Keratinocyte (primary cell): Measurements from ENCODE around the gene NEUROD2. TPM values are rescaled to one million over a fixed set of nuclear protein-coding genes. Genes with fewer than 3 reads are reported as not detected.
A peak's percentile ranks its signal among the peaks of the same experiment; 100 is the strongest.

Experiments
- DNase-seq: peaks from one replicate; pipeline ENCODE4 v3.0.0-alpha.2; 2011; ENCODE audit warnings: low read depth, missing footprints, low spot score
- FAIRE-seq: peaks from 2 replicates; lab custom pipeline; 2011; peaks lifted over from hg19 to GRCh38; lab: Jason Lieb, UNC
- H2AFZ ChIP-seq: 2 replicates; pipeline ENCODE4 v1.6.0; 2012; ENCODE audit warnings: low read length, control low read depth, inconsistent platforms; ENCODE audit not compliant: control insufficient read depth
- H3K27ac ChIP-seq: 2 replicates; pipeline ENCODE4 v1.5.1; 2011; ENCODE audit warnings: low read length; ENCODE audit not compliant: control insufficient read depth, insufficient read depth
- H3K27me3 ChIP-seq: 3 replicates; pipeline ENCODE4 v1.6.0; 2011; ENCODE audit warnings: low read length; ENCODE audit not compliant: control insufficient read depth, insufficient read depth; ENCODE audit errors: extremely low read depth
- H3K36me3 ChIP-seq, 2 experiments: 2 replicates in 1 of 2; 3 replicates in 1 of 2; pipeline ENCODE4 v1.5.1; 2011; ENCODE audit warnings: low read length in 2 of 2, mild to moderate bottlenecking in 1 of 2; ENCODE audit not compliant: control insufficient read depth in 2 of 2, insufficient read depth in 2 of 2; ENCODE audit errors: extremely low read depth in 1 of 2
- H3K4me1 ChIP-seq: 3 replicates; pipeline ENCODE4 v1.5.1; 2011; ENCODE audit warnings: low read length; ENCODE audit not compliant: control insufficient read depth, insufficient read depth; ENCODE audit errors: extremely low read depth
- H3K4me2 ChIP-seq: 3 replicates; pipeline ENCODE4 v1.6.0; 2011; ENCODE audit warnings: low read depth, low read length; ENCODE audit not compliant: control insufficient read depth, insufficient read depth; ENCODE audit errors: extremely low read depth
- H3K4me3 ChIP-seq, 3 experiments: fragments of 200-600 bp in 1 of 3; sonication (generic) in 1 of 3; 2 replicates in 2 of 3; 3 replicates in 1 of 3; pipeline ENCODE4 v1.5.1; 2011 to 2016; ENCODE audit warnings: low read length in 3 of 3, mild to moderate bottlenecking in 3 of 3, control low read depth in 2 of 3, inconsistent platforms in 1 of 3, low read depth in 1 of 3, mixed read lengths in 1 of 3, mixed run types in 1 of 3, moderate library complexity in 1 of 3; ENCODE audit not compliant: control insufficient read depth in 2 of 3, insufficient read depth in 2 of 3; ENCODE audit errors: extremely low read depth in 1 of 3
- H3K79me2 ChIP-seq: 2 replicates; pipeline ENCODE4 v1.6.0; 2012; ENCODE audit warnings: low read length; ENCODE audit not compliant: control insufficient read depth, insufficient read depth
- H3K9ac ChIP-seq: 3 replicates; pipeline ENCODE4 v1.6.0; 2011; ENCODE audit warnings: low read length; ENCODE audit not compliant: control insufficient read depth, insufficient read depth; ENCODE audit errors: extremely low read depth
- H3K9me1 ChIP-seq: 3 replicates; pipeline ENCODE4 v1.6.0; 2011; ENCODE audit warnings: low read length; ENCODE audit not compliant: control insufficient read depth, insufficient read depth; ENCODE audit errors: extremely low read depth
- H3K9me3 ChIP-seq: 2 replicates; pipeline ENCODE4 v1.5.1; 2012; ENCODE audit warnings: low read depth, low read length; ENCODE audit not compliant: control insufficient read depth
- H4K20me1 ChIP-seq: 3 replicates; pipeline ENCODE4 v1.6.0; 2011; ENCODE audit warnings: low read length; ENCODE audit not compliant: control insufficient read depth, insufficient read depth; ENCODE audit errors: extremely low read depth
- EZH2 ChIP-seq: IDR thresholded peaks from one replicate; pipeline ENCODE4 v1.6.1; 2012; ENCODE audit warnings: inconsistent platforms, mild to moderate bottlenecking, low read length, moderate library complexity
- dilution Hi-C: fragments of 300-500 bp; cut with MboI; formaldehyde crosslinking; loops from one replicate; pipeline ENCODE4 v1.7.0; 2020; ENCODE audit warnings: low sequenced_read_pairs; ENCODE audit not compliant: extremely low pct_ligation_motif_present
- polyA plus RNA-seq, 5 experiments: library from polyadenylated mRNA; depleted of rRNA in 3 of 5; stranded (reverse) in 3 of 5; stranded (forward) in 1 of 5; unstranded in 1 of 5; fragments of >200 nt; gene quantifications; 1 replicate in 1 of 5; 2 replicates in 3 of 5; 3 replicates in 1 of 5; pipeline versions ENCODE4 v1.2.1 to v1.2.3, GENCODE V29; 2011 to 2012; ENCODE audit warnings: missing spikeins in 2 of 5, low read depth in 1 of 5, low replicate concordance in 1 of 5
- TF ChIP-seq, protein P1 (sequence below), 3 experiments: IDR thresholded peaks in 1 of 3; conservative IDR thresholded peaks in 1 of 3; optimal IDR thresholded peaks in 1 of 3; 2 replicates in 2 of 3; 3 replicates in 1 of 3; pipeline versions ENCODE3 to v1.5.1; 2011; ENCODE audit warnings: low read length in 3 of 3, mild to moderate bottlenecking in 3 of 3, moderate library complexity in 2 of 3, control low read depth in 1 of 3, inconsistent platforms in 1 of 3; ENCODE audit not compliant: insufficient read depth in 2 of 3; ENCODE audit errors: extremely low read depth in 1 of 3

Gene NEUROD2
- polyA plus RNA-seq, 1 donor (not counting 4 experiments of a cell fraction or from before 2014, with no cell fraction given): not detected

DNA sequence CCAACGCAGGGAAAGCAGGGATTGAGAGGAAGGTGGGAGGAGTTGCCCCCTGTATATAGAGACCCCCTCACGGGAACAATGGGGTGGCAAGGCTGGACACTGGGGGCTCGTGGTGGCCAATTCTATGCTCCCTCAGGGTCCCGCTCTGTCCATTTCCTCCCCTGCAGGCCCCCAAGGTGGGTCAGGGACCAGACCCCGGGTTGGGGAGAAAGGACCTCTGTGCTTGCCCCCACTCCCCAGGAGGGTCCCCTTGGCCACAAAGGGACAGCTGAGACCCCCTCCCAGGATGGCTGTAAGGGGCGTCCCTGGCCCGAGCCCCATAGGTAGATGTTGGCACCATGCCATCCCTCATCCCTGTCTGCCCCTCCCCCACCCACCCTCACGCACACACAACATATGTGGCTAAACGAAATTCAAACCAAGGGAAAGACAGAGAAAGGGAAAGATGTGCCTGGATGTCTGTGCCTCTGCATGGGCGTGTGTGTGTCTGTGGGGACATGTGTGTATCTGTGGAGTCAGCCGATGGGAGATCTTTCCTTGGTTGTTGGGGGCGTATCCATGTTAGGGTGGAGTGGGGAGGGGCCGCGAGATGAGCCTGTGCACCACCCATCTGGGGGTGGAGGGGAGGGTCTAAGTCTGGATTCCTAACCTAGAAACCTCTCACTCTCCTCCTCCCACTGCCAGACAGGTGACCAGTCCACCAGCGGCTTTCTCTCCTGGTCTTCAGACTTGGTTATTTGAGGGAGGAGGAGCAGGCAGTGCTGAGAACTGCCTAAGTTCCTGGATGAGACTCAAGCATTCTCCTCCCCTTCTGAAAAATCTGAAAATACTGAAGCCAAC, 642 bp upstream of the NEUROD2 start:
- dilution Hi-C loops: no loop called here
- no peaks in the 10 kb centered on the region for H3K9me3 ChIP-seq
- no peak for FAIRE-seq
- H3K27me3 ChIP-seq: peaks cover 74% of the 10 kb centered on the region
- TF ChIP-seq EZH2: no peak
- TF ChIP-seq, protein P1, sequence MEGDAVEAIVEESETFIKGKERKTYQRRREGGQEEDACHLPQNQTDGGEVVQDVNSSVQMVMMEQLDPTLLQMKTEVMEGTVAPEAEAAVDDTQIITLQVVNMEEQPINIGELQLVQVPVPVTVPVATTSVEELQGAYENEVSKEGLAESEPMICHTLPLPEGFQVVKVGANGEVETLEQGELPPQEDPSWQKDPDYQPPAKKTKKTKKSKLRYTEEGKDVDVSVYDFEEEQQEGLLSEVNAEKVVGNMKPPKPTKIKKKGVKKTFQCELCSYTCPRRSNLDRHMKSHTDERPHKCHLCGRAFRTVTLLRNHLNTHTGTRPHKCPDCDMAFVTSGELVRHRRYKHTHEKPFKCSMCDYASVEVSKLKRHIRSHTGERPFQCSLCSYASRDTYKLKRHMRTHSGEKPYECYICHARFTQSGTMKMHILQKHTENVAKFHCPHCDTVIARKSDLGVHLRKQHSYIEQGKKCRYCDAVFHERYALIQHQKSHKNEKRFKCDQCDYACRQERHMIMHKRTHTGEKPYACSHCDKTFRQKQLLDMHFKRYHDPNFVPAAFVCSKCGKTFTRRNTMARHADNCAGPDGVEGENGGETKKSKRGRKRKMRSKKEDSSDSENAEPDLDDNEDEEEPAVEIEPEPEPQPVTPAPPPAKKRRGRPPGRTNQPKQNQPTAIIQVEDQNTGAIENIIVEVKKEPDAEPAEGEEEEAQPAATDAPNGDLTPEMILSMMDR (optimal IDR thresholded peaks at IDR 0.05 in 1 of 3, IDR thresholded peaks at IDR 0.05 in 1 of 3, conservative IDR thresholded peaks at IDR 0.05 in 1 of 3; ENCODE audit: extremely low read depth in 1 of 3, insufficient read depth in 2 of 3, low read length in 3 of 3): no peak
- H2AFZ ChIP-seq: no peak overlapping the region
- peaks cover 2% of the 10 kb centered on the region for H4K20me1 ChIP-seq
- DNase-seq: no peak
- H3K79me2 ChIP-seq: no peaks in the 10 kb centered on the region
- H3K9me1 ChIP-seq: no peaks in the 10 kb centered on the region
- H3K4me2 ChIP-seq: no peak overlapping the region
- H3K27ac ChIP-seq: no peak overlapping the region
- H3K36me3 ChIP-seq: no peaks in the 10 kb centered on the region
- no peak overlapping the region for H3K4me3 ChIP-seq
- no peak overlapping the region for H3K9ac ChIP-seq
- peaks cover 21% of the 10 kb centered on the region for H3K4me1 ChIP-seq

DNA sequence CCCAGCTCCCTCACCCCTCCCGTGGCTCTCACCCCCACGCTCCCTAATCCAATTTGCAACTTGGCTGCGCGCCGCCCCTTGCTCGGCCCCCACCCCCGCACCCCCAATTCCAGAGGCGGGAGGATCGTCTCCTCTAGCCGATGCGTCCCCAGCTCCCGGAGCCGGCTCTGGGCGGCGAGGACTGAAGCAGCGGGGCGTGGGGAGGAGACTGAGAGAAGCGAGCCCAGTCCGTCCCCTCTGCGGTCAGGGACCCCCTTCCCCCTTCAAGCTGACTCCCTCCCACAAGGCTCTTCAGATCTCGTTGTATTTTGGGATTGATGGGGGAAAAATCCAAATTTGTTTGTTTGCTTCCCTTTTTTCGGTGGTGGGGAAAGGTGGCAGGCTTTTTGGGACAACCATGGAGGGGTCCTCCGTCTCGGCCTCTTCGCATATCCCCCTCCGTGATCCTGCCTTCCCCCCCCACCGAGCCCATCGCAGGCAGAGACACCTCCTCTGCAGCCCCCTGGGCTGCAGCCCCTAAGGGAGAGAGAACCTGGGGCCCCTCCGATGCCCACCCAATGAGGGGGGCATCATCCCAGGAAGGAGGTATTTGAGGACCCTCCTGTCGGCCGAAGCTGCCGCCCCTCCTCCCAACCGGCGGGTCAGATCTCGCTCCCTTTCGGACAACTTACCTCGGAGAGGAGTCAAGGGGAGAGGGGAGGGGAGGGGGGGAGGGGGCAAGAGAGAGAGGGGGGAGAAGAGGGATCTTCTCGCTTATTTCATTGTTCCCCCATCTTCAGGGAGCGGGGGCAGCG, 466 bp downstream of the NEUROD2 start:
- H3K27me3 ChIP-seq: peaks cover 80% of the 10 kb centered on the region
- FAIRE-seq (no peak), DNase-seq (no peak)
- no peak overlapping the region for H2AFZ ChIP-seq
- H3K4me2 ChIP-seq: no peak overlapping the region
- H3K4me1 ChIP-seq: peaks cover 30% of the 10 kb centered on the region
- H3K9ac ChIP-seq: no peak overlapping the region
- no peaks in the 10 kb centered on the region for H3K36me3 ChIP-seq
- H3K79me2 ChIP-seq: no peaks in the 10 kb centered on the region
- H3K27ac ChIP-seq: no peak overlapping the region
- H3K9me3 ChIP-seq: no peaks in the 10 kb centered on the region
- H3K4me3 ChIP-seq: peak overlapping the region in 2 of 3 experiments; percentile 18 to 22
- peaks cover 2% of the 10 kb centered on the region for H4K20me1 ChIP-seq
- TF ChIP-seq, protein P1 (optimal IDR thresholded peaks at IDR 0.05 in 1 of 3, IDR thresholded peaks at IDR 0.05 in 1 of 3, conservative IDR thresholded peaks at IDR 0.05 in 1 of 3; ENCODE audit: extremely low read depth in 1 of 3, insufficient read depth in 2 of 3, low read length in 3 of 3): no peak
- TF ChIP-seq EZH2: peak; percentile 83
- dilution Hi-C loops: no loop called here
- H3K9me1 ChIP-seq: no peaks in the 10 kb centered on the region
